CD4-positive, alpha-beta T cell (primary cell): ENCODE results near the gene JPT2. TPM values are rescaled to one million over a fixed set of nuclear protein-coding genes. Genes with fewer than 3 reads are reported as not detected.
A peak's percentile ranks its signal among the peaks of the same experiment; 100 is the strongest.

Experiments
- ATAC-seq: fragments of 200-7000 bp; cut with Tn5 transposase; one replicate; pipeline ENCODE4 v1.10.0; 2022; ENCODE audit warnings: mild to moderate bottlenecking; ENCODE audit not compliant: poor library complexity
- CTCF ChIA-PET: fragments of 350-600 bp; sonication (Branson Sonifier 250); formaldehyde crosslinking; loops from one replicate; lab custom pipeline; 2021; ENCODE audit warnings: antibody characterized with exemption, inconsistent platforms; lab: Charles Lee
- POLR2A ChIA-PET: fragments of 350-600 bp; sonication (Branson Sonifier 250); formaldehyde crosslinking; loops from one replicate; lab custom pipeline; 2021; ENCODE audit warnings: antibody characterized with exemption, inconsistent platforms; lab: Charles Lee
- DNase-seq, 14 experiments: peaks; one replicate each; pipeline ENCODE4 v3.0.0-alpha.2; 2013 to 2020; ENCODE audit warnings: mixed read lengths in 2 of 14
- H3K27ac ChIP-seq, 2 donors: one replicate each; pipeline versions ENCODE4 v1.5.1 to v1.7.0; 2013; ENCODE audit warnings: low read length in 2 of 2, low read depth in 1 of 2, mild to moderate bottlenecking in 1 of 2
- H3K27me3 ChIP-seq, 2 experiments: 1 replicate in 1 of 2; 2 replicates in 1 of 2; pipeline versions ENCODE4 v1.6.1 to v1.7.0; 2013; ENCODE audit warnings: low read length in 2 of 2, control low read depth in 1 of 2, mild to moderate bottlenecking in 1 of 2, moderate library complexity in 1 of 2; ENCODE audit not compliant: insufficient read depth in 2 of 2, control insufficient read depth in 1 of 2
- H3K36me3 ChIP-seq: one replicate; pipeline ENCODE4 v1.6.1; 2013; ENCODE audit warnings: low read length, control low read depth; ENCODE audit not compliant: insufficient read depth
- H3K4me1 ChIP-seq: one replicate; pipeline ENCODE4 v1.6.1; 2013; ENCODE audit warnings: low read length, control low read depth; ENCODE audit not compliant: insufficient read depth
- H3K4me3 ChIP-seq: one replicate; pipeline ENCODE4 v1.5.1; 2013; ENCODE audit warnings: mild to moderate bottlenecking, low read length, moderate library complexity
- H3K9me3 ChIP-seq, 2 experiments: 1 replicate in 1 of 2; 2 replicates in 1 of 2; pipeline versions ENCODE4 v1.6.1 to v1.7.0; 2013; ENCODE audit warnings: low read length in 2 of 2, mild to moderate bottlenecking in 2 of 2, control low read depth in 1 of 2, moderate library complexity in 1 of 2; ENCODE audit not compliant: control insufficient read depth in 1 of 2, insufficient read depth in 1 of 2
- H3K27ac Mint-ChIP-seq: one replicate; pipeline ENCODE4 v1.8.0; 2020; ENCODE audit warnings: mixed read lengths
- H3K27me3 Mint-ChIP-seq: one replicate; pipeline ENCODE4 v1.8.0; 2021; ENCODE audit warnings: mixed read lengths
- H3K36me3 Mint-ChIP-seq: one replicate; pipeline ENCODE4 v1.8.0; 2021; ENCODE audit warnings: low read depth, mixed read lengths
- H3K4me1 Mint-ChIP-seq: one replicate; pipeline ENCODE4 v1.8.0; 2021; ENCODE audit warnings: low read depth, mixed read lengths
- H3K4me3 Mint-ChIP-seq: one replicate; pipeline ENCODE4 v1.8.0; 2020; ENCODE audit warnings: mild to moderate bottlenecking, mixed read lengths
- H3K9me3 Mint-ChIP-seq: one replicate; pipeline ENCODE4 v1.8.0; 2020; ENCODE audit warnings: mixed read lengths
- CTCF ChIP-seq: fragments of 200-600 bp; IDR thresholded peaks from one replicate; pipeline ENCODE4 v1.8.0; 2022; ENCODE audit warnings: antibody characterized with exemption, mild to moderate bottlenecking
- intact Hi-C, 2 experiments: fragments of 100-400 bp; cut with DNase I in 1 of 2; cut with micrococcal nuclease in 1 of 2; formaldehyde crosslinking; loops; one replicate each; pipeline versions ENCODE4 v1.15.1 to v1.9.0; 2023 to 2025; cut with DNase I, micrococcal nuclease
- total RNA-seq, 174 experiments: library from RNA in 2 of 174; stranded (reverse) in 2 of 174; gene quantifications; one replicate each; pipeline ENCODE4 v1.2.3 and lab custom pipeline; 2021 to 2026

The JPT2 gene
- total RNA-seq, 2 experiments from 2014 or later: 2.5 to 3.2 TPM

DNA sequence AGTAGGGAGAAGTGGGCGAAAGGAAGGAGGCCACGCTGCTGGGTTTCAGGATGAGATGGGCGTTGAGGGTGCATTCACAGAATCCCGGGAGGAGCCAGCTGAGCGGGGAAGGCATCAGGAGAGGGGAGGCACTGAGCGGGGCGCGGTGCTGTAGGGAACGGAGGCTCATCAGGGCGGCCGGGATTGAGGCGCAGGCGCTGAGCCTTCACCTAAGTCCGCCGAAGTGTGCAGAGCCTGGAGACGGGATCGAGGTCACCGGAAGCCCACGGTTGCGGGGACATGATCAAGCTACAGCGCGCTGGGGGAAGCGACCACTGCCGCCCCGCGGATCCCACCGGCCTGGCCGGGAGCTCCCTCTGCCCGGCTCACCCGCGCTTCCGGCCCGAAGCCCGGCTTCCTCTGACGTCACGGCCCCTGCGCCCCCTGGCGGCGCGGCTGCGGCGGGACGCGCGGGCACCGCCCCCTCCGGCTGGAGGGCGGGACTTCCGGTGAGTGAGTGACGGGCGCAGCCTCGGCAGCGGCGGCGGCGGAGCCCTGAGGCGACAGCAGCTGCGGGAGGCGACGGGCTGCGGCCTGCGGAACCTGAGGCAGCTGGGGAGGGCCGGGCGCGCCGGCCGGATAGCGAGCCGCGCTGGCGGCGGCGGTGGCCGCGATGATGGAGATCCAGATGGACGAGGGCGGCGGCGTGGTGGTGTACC lies 27.8 kb downstream of the JPT2 start, which contains the start of gene MAPK8IP3:
MAPK8IP3 (plus strand) TSS at position 508 of the 698 bp plus-strand sequence; CDS start at position 653, 145 bp downstream.
- Mint-ChIP-seq H3K27me3 (no peaks in the 10 kb centered on the region), H3K4me1 (peaks cover 38% of the 10 kb centered on the region), H3K27ac (peak within 1 kb of the TSS; percentile 97), H3K36me3 (peaks cover 38% of the 10 kb centered on the region), H3K9me3 (no peaks in the 10 kb centered on the region), H3K4me3 (peak within 1 kb of the TSS; percentile 96)
- intact Hi-C loops: loop anchor here (1.0 to 5.0 kb wide), 9 partner anchors 17 to 399 kb away; partner anchors contain the start of genes JPT2 (in 2 of the 2), UQCC4 (in 2 of the 2), CRAMP1 (in 1 of the 2) and EME2 (in 1 of the 2)
- Histone ChIP-seq H3K36me3 (peaks cover 10% of the 10 kb centered on the region), H3K27me3 (no peaks in the 10 kb centered on the region), H3K27ac (peak within 1 kb of the TSS; percentile 77 to 79), H3K4me1 (peaks cover 35% of the 10 kb centered on the region), H3K9me3 (no peaks in the 10 kb centered on the region), H3K4me3 (peak within 1 kb of the TSS; percentile 98)
- peak; percentile 70 for TF ChIP-seq CTCF
- ATAC-seq: peak; percentile 75
- DNase-seq: peak; percentile 84 to 99 (median 94)
- ChIA-PET POLR2A (interaction anchor here (0.6 to 3.6 kb wide), 30 partner anchors 8 to 397 kb away, joined by 3 to 67 read pairs (median 5); partner anchors contain the start of genes CRAMP1, EME2, FAHD1 and HAGH), CTCF (interaction anchor here (0.6 to 5.1 kb wide), 24 partner anchors 8 to 342 kb away, joined by 3 to 39 read pairs (median 4); partner anchors contain the start of genes CRAMP1, EME2, IFT140 and JPT2)

DNA sequence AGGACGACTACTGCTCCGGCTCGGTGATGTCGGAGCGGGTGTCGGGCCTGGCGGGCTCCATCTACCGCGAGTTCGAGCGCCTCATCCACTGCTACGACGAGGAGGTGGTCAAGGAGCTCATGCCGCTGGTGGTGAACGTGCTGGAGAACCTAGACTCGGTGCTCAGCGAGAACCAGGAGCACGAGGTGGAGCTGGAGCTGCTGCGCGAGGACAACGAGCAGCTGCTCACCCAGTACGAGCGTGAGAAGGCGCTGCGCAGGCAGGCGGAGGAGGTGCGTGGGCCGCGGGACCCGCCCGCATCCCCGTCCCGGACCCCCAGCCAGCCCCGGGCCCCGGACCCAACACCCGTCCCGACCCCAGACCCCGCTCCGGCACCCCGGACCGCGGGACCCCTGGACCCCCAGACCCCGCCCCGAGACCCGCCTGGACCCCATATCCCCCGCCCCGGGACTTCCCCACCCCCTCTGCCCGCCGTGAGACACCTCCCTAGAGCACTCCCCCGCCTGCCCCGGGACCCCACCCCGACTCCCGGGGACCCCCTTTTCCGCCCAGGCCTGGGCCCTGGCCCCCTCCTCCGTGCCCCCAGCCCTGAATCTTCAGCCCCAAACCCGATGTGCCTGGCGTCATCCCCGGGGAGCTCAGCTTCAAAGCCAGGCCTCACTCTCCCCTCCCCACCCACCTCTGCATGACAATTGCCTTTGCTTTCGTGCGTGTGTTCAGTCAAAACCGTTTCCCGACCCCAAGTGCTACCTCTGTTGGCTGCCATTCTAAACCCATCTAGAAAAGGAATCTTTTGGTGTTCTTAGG lies 28.5 kb downstream of the JPT2 start:
- Histone ChIP-seq H3K27me3 (no peaks in the 10 kb centered on the region), H3K4me1 (peaks cover 39% of the 10 kb centered on the region), H3K9me3 (no peaks in the 10 kb centered on the region), H3K4me3 (peak overlapping the region; percentile 98), H3K27ac (peak overlapping the region; percentile 58 to 67), H3K36me3 (peaks cover 10% of the 10 kb centered on the region)
- H3K27me3 Mint-ChIP-seq: no peaks in the 10 kb centered on the region
- ATAC-seq (peak; percentile 50), DNase-seq (peak in 13 of 14 experiments; percentile 3 to 72 (median 41))
- H3K27ac Mint-ChIP-seq: peak overlapping the region; percentile 97
- ChIA-PET CTCF (interaction anchor here (0.6 to 5.1 kb wide), 18 partner anchors 9 to 286 kb away, joined by 3 to 39 read pairs (median 4); partner anchors contain the start of genes CRAMP1, EME2, IFT140 and JPT2), POLR2A (interaction anchor here (0.6 to 3.6 kb wide), 31 partner anchors 9 to 449 kb away, joined by 3 to 67 read pairs (median 5); partner anchors contain the start of genes CRAMP1, EME2, FAHD1 and HAGH)
- peak overlapping the region; percentile 93 for H3K4me3 Mint-ChIP-seq
- peaks cover 32% of the 10 kb centered on the region for H3K36me3 Mint-ChIP-seq
- no peak for TF ChIP-seq CTCF
- intact Hi-C loops: loop anchor here (1.0 to 5.0 kb wide), 7 partner anchors 17 to 399 kb away; partner anchors contain the start of genes UQCC4 (in 2 of the 2), CRAMP1 (in 1 of the 2), EME2 (in 1 of the 2) and FAHD1 (in 1 of the 2)
- peaks cover 38% of the 10 kb centered on the region for H3K4me1 Mint-ChIP-seq
- H3K9me3 Mint-ChIP-seq: no peaks in the 10 kb centered on the region
